ENCODE measurements around the gene HMCES.

GRCh38 chr3:129333891-129334290 is 55.2 kb downstream of the HMCES start:
- TF ChIP-seq CTCF (IDR thresholded peaks at IDR 0.05; ENCODE audit: poor library complexity) (no peak), EZH2 (IDR thresholded peaks at IDR 0.05; ENCODE audit: borderline replicate concordance) (no peak), EZH2phosphoT487 (IDR thresholded peaks at IDR 0.05; ENCODE audit: low read depth, severe bottlenecking, unreplicated experiment) (no peak)

Measured in hepatocyte (in vitro differentiated cells).